ENCODE measurements around the gene THSD8.

Gene THSD8

GRCh38 chr19:12778905-12779161 is 23.0 kb upstream of the THSD8 start:
- in situ Hi-C loops (cut with MboI; ENCODE audit: low sequenced_read_pairs) = no loop called here

GRCh38 chr19:12779162-12779993 is 22.5 kb upstream of the THSD8 start:
- in situ Hi-C loops (cut with MboI; ENCODE audit: low sequenced_read_pairs) = no loop called here

- in situ Hi-C loops (cut with MboI; ENCODE audit: low sequenced_read_pairs) = no loop called here
Measured at GRCh38 chr19:12782174-12782423, 19.8 kb upstream of the THSD8 start.

GRCh38 chr19:12782424-12783290 is 19.2 kb upstream of the THSD8 start:
- in situ Hi-C loops (cut with MboI; ENCODE audit: low sequenced_read_pairs) = no loop called here

GRCh38 chr19:12783291-12783848 is 18.5 kb upstream of the THSD8 start:
- in situ Hi-C loops (cut with MboI; ENCODE audit: low sequenced_read_pairs) = no loop called here

- in situ Hi-C loops (cut with MboI; ENCODE audit: low sequenced_read_pairs) = no loop called here
Measured at GRCh38 chr19:12783849-12784393, 17.9 kb upstream of the THSD8 start.

GRCh38 chr19:12784394-12784870 is 17.4 kb upstream of the THSD8 start:
- in situ Hi-C loops (cut with MboI; ENCODE audit: low sequenced_read_pairs) = no loop called here

- in situ Hi-C loops (cut with MboI; ENCODE audit: low sequenced_read_pairs) = no loop called here
Measured at GRCh38 chr19:12784871-12785430, 16.9 kb upstream of the THSD8 start.

GRCh38 chr19:12785431-12786031 is 16.3 kb upstream of the THSD8 start:
- in situ Hi-C loops (cut with MboI; ENCODE audit: low sequenced_read_pairs) = no loop called here

GRCh38 chr19:12786141-12786870 is 15.6 kb upstream of the THSD8 start:
- in situ Hi-C loops (cut with MboI; ENCODE audit: low sequenced_read_pairs) = no loop called here

- in situ Hi-C loops (cut with MboI; ENCODE audit: low sequenced_read_pairs) = no loop called here
Measured at GRCh38 chr19:12786952-12787351, 14.9 kb upstream of the THSD8 start.

GRCh38 chr19:12787458-12787857 is 14.4 kb upstream of the THSD8 start:
- in situ Hi-C loops (cut with MboI; ENCODE audit: low sequenced_read_pairs) = no loop called here

- in situ Hi-C loops (cut with MboI; ENCODE audit: low sequenced_read_pairs) = no loop called here
Measured at GRCh38 chr19:12788042-12788681, 13.7 kb upstream of the THSD8 start.

- in situ Hi-C loops (cut with MboI; ENCODE audit: low sequenced_read_pairs) = no loop called here
Measured at GRCh38 chr19:12788682-12789097, 13.2 kb upstream of the THSD8 start.

- in situ Hi-C loops (cut with MboI; ENCODE audit: low sequenced_read_pairs) = no loop called here
Measured at GRCh38 chr19:12789098-12789903, 12.6 kb upstream of the THSD8 start.

GRCh38 chr19:12789904-12790619 is 11.8 kb upstream of the THSD8 start:
- in situ Hi-C loops (cut with MboI; ENCODE audit: low sequenced_read_pairs) = no loop called here

- in situ Hi-C loops (cut with MboI; ENCODE audit: low sequenced_read_pairs) = no loop called here
Measured at GRCh38 chr19:12790628-12791344, 11.1 kb upstream of the THSD8 start.
